KOPT-K1 (cell line): ENCODE data around the gene DCDC1.

Source experiments
- H3K27ac ChIP-seq: fragments of 200-600 bp; sonication (generic); 2 replicates; pipeline ENCODE4 v1.5.1; 2016; ENCODE audit warnings: antibody characterized with exemption, mild to moderate bottlenecking, low read depth, low read length; ENCODE audit not compliant: poor library complexity, severe bottlenecking
- H3K36me3 ChIP-seq: fragments of 200-600 bp; sonication (generic); 2 replicates; pipeline ENCODE4 v1.5.1; 2017; ENCODE audit warnings: antibody characterized with exemption, mild to moderate bottlenecking, low read length, moderate library complexity; ENCODE audit not compliant: insufficient read depth
- H3K9me3 ChIP-seq: fragments of 200-600 bp; sonication (generic); 2 replicates; pipeline ENCODE4 v1.5.1; 2017; ENCODE audit warnings: antibody characterized with exemption, low read length, mild to moderate bottlenecking; ENCODE audit not compliant: insufficient read depth, poor library complexity, severe bottlenecking

DCDC1 gene

DNA sequence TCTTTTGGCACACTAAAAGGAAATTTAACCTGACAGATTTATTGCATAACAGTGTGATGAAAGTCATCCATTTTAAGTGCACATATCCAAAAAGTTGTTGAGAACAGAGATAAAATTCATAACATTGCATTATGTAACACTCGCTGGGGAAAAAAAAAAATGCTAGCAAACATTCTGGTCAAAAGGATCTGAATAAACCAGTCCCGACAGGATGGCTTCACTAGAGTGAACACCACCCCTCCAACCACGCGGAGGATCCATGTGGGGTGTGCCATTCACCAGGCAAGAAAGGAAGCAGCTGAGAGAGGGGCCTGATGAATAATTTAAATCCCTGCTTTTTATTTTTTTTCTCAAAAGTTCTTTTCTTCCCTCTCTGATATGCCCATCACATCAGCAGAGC is 258.7 kb downstream of the DCDC1 start:
- Histone ChIP-seq H3K9me3 (no peaks in the 10 kb centered on the region), H3K36me3 (no peaks in the 10 kb centered on the region), H3K27ac (no peak overlapping the region)

DNA sequence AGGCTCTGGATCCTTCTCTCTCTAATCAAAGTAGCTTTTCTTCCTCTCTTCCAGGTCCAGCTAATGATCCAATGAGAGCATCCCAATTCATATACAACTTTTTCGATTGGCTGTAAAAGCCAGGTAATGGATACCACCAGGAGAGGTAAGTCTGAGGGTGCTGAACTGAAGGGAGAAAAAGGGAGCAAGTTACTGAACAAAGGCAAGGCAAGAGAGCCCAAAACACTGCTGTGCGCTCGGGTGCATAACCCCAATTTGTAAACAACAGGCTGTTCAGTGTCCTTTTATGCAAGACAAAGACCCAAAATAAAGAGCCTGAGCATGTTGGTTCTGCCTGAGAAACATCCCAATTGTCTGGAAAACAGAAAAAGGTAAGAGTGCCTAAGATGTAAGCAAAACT is 260.1 kb downstream of the DCDC1 start:
- no peaks in the 10 kb centered on the region for H3K9me3 ChIP-seq
- no peak overlapping the region for H3K27ac ChIP-seq
- no peaks in the 10 kb centered on the region for H3K36me3 ChIP-seq

DNA sequence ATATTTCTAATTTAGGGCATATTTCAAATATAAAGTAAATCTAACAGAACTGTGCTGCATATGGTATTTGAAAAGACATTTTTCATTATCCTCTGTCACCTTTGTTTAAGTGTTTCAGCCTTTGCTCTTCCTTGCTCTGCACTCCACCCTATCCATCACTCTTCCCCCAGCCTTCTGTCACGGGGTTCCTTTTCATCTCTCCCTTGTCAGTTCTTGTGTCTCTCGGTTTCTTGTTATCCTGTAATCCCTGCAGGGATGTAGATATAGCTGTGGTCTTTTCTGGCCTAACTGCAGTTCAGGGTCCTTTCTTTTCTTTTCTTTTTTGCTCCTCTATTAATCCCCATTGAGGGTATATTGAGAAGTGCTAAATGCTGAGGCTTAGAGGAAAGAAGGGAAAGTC is 261.9 kb downstream of the DCDC1 start:
- H3K27ac ChIP-seq, result no peak overlapping the region
- no peaks in the 10 kb centered on the region for H3K36me3 ChIP-seq
- no peaks in the 10 kb centered on the region for H3K9me3 ChIP-seq

DNA sequence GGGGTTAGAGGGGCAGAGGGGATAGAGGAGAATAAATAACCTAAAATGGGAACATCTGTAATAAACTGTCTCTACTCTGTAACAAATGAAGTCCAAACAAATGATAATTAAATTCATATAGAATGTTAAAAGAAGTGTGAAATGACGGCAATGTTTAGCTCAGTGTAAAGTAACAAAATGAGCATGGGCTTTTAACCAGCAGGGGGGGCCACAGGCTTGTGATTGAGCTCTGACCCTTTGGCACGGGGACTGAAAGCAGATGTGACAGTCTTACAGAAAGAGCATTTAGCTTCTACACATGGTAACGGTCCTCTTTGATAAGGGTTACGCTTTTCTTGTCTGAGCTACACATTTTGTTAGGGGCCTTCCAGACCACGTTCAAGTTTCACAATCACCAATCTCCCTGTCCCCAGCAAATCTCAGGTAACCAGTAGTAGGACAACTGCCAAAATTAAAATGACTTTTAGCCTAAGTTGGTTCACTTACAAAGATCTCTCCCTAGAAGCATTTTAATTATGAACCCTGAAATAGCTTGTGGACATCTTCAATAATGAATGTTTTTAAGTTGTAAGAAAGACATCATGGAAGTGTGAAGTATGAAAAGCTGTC is 262.5 kb downstream of the DCDC1 start:
- H3K36me3 ChIP-seq, result no peaks in the 10 kb centered on the region
- no peak overlapping the region for H3K27ac ChIP-seq
- no peaks in the 10 kb centered on the region for H3K9me3 ChIP-seq

DNA sequence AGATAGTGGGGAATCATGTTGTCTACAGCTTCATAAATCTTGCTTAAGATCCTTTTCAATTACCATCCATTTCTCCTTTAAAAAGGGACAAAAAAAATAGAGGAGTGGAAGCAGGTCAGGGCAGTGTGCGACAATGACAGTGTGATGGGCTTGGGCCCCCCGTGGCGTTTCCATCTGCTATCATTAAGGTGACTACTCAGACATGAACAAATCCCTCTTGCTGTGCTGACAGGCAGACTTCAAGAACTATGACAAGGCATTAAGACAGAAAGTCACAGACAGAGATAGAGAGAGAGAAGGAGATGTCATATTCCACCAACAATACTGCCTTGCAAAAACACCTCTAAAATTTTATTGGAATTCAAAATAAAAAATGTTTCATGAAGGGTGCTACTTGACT is 263.2 kb downstream of the DCDC1 start:
- no peak overlapping the region for H3K27ac ChIP-seq
- no peaks in the 10 kb centered on the region for H3K36me3 ChIP-seq
- no peaks in the 10 kb centered on the region for H3K9me3 ChIP-seq

DNA sequence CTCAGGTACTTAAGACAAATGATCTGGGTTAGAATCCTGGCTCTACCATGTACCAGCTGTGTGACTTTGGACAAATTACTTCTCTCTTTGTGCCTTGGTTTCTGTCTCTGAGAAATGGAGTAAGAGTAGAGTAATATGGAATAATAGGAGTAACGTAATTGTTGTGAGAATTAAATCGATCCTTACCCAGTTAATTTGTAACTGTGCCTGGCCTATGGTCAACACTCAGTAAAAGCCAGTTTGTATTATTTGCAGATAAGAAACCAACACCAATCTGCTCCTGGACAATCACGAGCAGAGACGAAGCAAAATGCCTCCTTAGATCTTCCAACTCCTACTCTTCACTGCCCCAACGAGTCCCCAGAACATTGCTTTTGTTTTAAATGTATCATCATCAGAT is 266.7 kb downstream of the DCDC1 start:
- H3K27ac ChIP-seq, result no peak overlapping the region
- no peaks in the 10 kb centered on the region for H3K36me3 ChIP-seq
- H3K9me3 ChIP-seq, result no peaks in the 10 kb centered on the region

DNA sequence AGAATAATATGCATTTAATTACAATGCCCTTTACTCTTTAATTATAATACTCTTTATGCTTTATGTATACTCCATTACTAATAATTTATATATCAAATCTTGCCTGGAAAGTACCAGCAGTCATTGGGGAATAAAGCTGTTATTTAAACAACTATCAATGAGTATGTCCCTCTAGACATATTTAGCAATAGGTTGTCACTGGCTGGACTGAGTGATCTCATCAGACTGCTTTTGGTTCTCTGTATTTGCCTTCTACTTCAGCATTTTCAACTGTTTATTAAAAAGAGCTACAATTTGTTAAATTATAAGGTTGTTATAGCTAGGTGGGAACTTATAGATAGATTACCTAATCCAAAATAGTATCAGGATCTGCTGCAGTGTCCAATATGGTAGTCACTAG is 267.2 kb downstream of the DCDC1 start:
- Histone ChIP-seq H3K9me3 (no peaks in the 10 kb centered on the region), H3K27ac (no peak overlapping the region), H3K36me3 (no peaks in the 10 kb centered on the region)

DNA sequence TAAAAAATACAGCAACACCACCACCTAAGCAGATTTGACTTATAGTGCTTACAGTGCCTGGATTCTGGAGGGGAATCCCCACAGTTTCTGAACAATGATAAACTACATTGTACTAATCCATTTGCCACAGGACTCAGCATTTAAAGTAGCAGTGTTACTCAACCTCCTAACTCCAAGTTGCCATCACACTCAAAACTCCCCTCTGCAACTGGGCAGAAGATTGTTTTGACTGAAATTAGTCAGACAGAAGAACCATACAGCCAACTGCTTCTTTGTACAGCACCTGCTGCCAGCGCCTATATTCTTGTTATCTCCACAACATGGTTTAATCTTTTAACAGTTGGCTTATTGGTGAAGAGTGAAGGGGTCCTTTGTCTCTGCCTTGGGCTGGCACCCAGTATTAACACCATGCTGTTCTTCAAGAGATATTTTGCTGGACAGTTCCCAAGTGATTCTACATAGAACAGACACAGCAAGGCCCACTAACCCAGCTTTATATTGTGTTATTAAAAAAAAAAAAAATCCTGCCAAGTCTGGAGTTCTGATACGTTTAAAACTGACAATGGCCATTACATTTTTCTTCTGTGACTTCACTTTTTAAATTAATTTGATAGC is 273.2 kb downstream of the DCDC1 start:
- Histone ChIP-seq H3K9me3 (no peaks in the 10 kb centered on the region), H3K27ac (no peak overlapping the region), H3K36me3 (no peaks in the 10 kb centered on the region)

DNA sequence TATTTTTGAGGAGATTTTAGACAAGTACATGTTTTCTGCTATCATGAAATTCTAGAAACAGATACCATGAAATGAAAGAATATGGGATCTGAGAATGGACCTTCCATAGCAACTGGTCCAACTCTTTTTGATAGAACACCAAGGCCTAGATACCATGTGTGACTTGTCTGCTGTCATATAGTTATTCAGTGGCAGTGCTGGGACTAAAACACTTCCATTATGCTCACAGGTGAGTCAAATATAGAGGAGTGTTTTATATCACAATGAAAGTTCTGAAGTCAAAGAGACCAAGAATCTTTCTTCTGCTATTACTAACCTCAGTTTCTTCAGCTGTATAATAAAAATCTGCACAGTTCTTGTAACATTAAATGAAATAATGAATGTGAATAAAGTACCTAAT is 276.9 kb downstream of the DCDC1 start:
- H3K36me3 ChIP-seq, result no peaks in the 10 kb centered on the region
- peaks cover 13% of the 10 kb centered on the region for H3K9me3 ChIP-seq
- H3K27ac ChIP-seq, result no peak overlapping the region

DNA sequence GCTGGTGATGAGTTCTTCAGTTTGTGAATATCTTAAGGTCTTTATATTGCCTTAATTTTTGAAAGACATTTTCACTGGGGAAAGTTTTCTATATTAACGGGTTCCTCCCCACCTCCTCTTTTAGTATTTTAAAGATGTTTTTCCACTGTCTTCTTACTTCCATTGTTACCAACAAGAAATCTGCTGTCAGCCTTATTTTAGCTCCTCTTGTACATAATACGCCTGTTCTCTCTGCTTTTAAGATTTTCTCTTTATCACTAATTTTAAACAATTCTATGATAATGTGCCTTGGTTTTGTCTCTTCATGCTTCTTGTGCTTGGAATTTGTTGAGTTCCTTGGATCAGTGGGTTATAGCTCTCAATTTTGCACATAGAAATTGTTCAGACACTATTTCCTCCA is 280.4 kb downstream of the DCDC1 start:
- peaks cover 13% of the 10 kb centered on the region for H3K9me3 ChIP-seq
- no peak overlapping the region for H3K27ac ChIP-seq

DNA sequence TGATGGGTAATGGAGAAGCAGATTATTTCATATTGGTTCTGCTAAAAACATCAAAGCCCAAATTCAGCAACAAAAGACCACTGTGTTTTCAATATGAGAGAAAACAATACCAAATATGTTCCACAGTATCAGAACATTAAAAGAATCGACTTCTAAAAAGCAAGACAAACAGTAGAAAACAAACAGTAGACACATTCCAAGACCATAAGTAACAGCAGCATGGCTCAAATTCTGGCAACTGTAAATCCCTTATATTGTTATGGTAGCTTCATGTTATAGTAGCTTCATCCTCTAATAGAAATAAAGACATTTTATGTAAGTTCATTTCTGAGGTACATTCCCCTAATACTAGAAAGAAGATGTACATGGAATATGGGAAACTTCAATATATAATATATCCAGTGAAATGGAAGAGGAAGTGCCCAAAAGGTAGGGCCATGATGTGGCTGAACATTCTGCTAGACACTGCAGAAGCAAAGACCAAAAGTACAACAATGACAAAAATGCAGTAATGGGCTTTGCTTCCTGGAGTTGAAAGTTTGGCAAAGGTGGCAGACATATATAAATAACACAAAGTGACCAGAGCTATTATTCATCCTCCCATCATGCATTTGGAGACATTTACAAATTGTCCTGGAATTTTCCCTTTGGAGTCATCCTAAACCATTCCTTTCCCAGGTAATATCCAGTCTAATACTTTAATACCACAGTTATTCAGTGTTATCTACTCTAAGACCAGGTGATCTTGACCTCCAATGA is 299.9 kb downstream of the DCDC1 start:
- Histone ChIP-seq H3K27ac (no peak overlapping the region), H3K36me3 (no peaks in the 10 kb centered on the region), H3K9me3 (no peaks in the 10 kb centered on the region)

More for the DNA sequence above, 280.4 kb downstream of the DCDC1 start:
- no peaks in the 10 kb centered on the region for H3K36me3 ChIP-seq

DNA sequence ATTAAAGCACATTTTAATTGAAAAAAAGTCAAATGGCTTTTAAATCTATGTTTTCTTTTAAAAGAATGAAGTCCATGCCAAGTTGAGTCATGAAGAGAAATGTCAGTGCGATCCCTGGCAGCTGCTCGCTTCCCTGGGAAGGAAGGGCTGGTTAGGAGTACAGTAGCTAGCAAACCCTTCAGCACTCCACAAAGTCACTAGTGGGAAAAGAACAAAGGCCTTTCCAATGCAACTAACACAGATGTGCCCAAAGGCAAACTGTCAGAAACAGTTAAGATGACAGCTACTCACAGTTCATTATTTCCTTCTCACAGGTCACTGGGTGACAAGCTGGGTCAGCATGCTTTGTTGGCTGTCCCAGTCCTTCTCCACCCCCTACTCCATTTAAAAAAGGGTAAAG is 308.7 kb downstream of the DCDC1 start:
- no peaks in the 10 kb centered on the region for H3K9me3 ChIP-seq
- H3K27ac ChIP-seq, result no peak overlapping the region
- no peaks in the 10 kb centered on the region for H3K36me3 ChIP-seq

DNA sequence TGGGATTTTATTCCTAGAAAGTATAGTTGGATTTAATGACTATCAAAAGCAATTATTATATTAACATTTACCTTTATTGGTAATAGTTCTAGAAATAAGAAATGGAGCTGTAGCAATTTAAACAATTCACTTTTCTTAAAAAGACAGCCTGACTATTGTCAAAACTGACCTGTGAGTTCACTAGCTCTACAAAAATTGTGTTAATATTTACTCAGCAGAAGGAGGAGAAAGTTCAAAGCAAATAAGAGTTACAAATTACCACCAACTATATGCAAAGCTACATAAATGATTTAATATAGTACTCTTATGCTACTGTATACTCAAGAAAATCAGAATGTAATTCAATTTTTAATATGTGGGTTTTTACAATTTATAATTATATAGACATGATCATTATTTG is 310.0 kb downstream of the DCDC1 start:
- Histone ChIP-seq H3K9me3 (no peaks in the 10 kb centered on the region), H3K36me3 (no peaks in the 10 kb centered on the region), H3K27ac (no peak overlapping the region)

DNA sequence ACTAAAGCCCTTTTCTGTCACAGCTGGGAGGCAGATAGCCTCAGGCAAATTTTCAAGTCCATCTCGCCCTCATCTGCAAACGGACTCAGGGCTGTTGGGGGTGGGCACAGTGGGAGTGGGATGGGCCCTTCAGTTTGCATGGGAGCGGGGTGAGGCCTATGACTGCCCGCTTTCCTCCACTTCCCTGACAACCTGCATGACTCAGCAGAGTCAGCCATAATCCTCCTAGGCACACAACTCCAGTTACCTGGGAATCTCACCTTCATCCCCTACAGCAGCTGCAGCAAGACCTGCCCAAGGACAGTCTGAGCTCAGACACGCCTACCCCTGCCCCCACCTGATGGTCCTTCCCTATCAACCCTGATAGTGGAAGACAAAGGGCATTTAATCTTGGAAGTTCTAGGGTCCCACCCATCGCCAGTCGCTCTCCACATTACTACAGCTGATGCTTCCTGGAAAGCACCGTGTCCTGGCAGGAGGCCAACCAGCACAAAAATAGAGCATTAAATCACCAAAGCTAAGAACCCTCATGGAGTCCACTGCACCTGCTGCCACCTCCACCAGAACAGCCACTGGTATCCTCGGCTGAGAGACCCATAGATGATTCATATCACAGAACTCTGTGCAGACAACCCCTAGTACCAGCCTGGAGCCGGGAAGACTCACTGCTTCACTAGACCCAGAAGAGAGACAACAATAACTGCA is 319.3 kb downstream of the DCDC1 start:
- no peaks in the 10 kb centered on the region for H3K9me3 ChIP-seq
- no peaks in the 10 kb centered on the region for H3K36me3 ChIP-seq
- H3K27ac ChIP-seq, result no peak overlapping the region

DNA sequence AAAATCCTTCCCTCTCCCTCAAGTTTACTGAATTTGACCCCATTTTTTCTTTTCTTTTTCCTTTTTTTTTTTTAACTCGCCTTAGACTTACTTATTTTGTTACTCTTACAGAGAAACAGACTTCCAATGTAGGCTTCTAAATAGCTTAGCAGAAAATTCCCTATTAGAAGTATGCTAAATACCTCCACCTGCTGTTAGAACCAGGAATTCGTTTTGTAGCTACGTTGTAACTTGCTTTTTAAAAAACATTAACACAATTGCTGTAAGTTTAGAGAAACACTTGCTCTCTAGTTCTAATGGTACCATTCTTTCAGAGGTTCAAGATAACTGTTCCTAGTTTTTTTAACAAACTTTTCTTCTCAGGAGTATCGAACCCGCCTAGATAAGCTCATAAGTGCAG is 324.2 kb downstream of the DCDC1 start:
- Histone ChIP-seq H3K36me3 (no peaks in the 10 kb centered on the region), H3K9me3 (no peaks in the 10 kb centered on the region), H3K27ac (no peak overlapping the region)
